NCI-H345 treated with DMSO at 0.1 percent for 48 hours (cell line): ENCODE measurements around the gene BCKDHB.
"Not testable (repeated sequence)": the region's sequence is repeated elsewhere in the genome, so short reads cannot be mapped to it uniquely, and the experiment has no call there.

Experiments
- DNase-seq: peaks from one replicate; lab custom pipeline; 2025; ENCODE audit not compliant: unreplicated experiment; lab: John Stamatoyannopoulos, UW

BCKDHB gene

DNA sequence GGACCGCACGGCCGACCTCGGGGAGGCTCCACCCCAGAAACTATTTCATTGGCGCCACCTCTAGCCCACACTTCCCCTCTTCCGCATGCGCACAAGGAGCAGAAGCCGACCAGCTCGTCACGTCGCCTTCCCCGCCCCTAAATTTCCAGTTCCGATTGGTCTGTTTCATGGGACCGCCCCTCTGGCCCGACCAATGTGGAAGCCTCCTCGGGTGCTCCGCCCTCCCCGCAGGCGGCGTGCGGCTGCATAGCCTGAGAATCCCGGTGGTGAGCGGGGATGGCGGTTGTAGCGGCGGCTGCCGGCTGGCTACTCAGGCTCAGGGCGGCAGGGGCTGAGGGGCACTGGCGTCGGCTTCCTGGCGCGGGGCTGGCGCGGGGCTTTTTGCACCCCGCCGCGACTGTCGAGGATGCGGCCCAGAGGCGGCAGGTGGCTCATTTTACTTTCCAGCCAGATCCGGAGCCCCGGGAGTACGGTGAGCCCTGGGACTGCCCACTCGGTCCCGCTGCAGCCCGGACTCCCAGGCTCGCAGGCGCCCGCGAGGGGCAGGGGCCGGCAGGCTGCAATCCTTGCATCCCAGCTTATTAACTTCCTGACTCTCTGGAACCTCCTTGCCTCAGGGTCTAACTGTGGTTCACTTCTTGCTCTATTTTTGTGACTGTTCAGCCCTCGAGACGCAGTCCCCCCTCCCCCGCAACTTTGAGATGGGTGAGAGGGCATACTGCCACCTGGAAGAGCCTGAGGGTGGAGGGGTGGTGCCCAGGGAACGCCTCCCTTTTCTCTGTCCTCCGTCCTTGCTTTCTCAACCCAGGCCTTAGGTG, at the start of gene BCKDHB:
Gene BCKDHB, plus strand, starts transcription at position 254 of the 818 bp plus-strand sequence. Its CDS starts 23 bp downstream, at position 277.
- DNase-seq = peak; percentile 97

DNA sequence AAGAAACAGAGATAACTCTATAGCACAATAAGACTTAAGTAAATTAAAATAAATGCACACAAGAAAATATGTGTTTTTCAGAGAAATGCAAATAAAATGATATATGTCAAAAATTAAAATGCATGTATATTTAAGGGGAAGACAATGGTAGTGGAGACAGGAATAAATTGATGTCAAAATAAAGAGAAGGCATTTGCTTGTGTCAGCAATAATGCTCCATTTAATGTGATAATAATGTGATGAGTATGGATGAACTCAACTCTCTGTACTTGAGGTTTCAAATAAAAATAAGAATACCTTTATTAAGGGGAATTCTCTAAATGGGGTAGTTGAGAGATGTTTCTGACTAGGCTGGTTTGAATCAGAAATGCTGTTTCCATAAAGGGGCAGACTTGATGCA, 45.7 kb upstream of the BCKDHB start:
- DNase-seq = no peak

GRCh38 chr6:80068146-80068545, 38.3 kb upstream of the BCKDHB start:
- not testable (repeated sequence) for DNase-seq

DNA sequence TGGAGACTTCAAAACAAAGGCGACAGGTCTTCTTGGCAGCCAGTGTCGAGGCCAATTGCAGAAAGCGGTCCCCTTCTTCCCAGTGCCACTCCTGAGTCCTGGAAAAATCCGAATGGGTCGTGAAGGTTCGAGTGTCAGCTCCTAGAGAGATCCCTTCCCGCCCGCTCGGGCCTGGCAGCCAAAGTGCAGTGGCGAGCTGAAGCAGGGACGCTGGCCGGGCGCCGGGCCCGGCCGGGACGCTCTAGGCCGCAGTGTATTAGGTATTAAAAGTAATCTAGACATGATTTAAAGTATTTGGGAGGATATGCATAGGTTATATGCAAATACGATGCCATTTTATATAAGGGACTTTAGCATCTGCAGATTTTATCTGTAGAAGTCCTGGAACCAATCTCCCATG, 36.0 kb upstream of the BCKDHB start:
- DNase-seq = not testable (repeated sequence)

GRCh38 chr6:80077067-80077466, 29.4 kb upstream of the BCKDHB start:
- DNase-seq = no peak

DNA sequence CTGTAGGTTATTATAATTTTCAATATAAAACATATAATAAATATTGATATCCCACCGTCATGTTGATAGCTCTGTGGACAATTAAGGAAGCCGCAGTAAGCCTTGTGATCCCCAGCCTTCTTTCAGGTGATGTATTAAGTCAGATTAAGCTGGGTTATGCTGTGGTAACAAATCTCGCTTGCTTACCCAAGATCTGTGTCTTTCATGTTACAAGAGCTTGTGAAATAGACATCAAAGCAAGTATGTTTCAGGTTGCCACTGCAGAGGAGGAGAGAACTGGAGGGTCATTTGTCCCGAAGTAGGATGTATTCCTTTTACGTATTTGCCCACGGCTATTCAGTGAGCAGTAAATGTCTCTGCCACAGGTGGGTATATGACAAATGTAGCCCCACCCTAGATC, 17.8 kb upstream of the BCKDHB start:
- no peak for DNase-seq

- DNase-seq = no peak
These were observed 15.0 kb upstream of the BCKDHB start for GRCh38 chr6:80091506-80091905.

DNA sequence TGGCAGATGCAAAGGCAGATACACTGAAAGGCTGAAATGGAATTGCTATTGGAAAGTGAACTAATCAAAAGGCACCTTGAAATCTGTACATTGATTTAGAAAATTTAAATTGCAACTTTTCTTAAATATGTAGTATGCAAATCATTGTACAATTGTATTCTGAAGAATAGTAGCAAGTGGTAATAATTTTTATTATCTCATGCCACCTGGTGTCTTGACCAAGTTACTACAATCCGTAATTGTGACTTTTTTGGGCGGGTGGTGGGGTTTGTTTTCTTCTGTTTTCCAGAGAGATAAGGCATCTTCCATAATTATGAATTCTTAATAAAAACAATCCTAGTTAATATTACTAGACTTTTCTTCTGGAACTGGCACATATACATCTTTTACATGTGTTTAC, 12.5 kb upstream of the BCKDHB start:
- no peak for DNase-seq

GRCh38 chr6:80095600-80095999, 10.9 kb upstream of the BCKDHB start:
- no peak for DNase-seq

GRCh38 chr6:80098392-80098791, 8.1 kb upstream of the BCKDHB start:
- DNase-seq = no peak

DNA sequence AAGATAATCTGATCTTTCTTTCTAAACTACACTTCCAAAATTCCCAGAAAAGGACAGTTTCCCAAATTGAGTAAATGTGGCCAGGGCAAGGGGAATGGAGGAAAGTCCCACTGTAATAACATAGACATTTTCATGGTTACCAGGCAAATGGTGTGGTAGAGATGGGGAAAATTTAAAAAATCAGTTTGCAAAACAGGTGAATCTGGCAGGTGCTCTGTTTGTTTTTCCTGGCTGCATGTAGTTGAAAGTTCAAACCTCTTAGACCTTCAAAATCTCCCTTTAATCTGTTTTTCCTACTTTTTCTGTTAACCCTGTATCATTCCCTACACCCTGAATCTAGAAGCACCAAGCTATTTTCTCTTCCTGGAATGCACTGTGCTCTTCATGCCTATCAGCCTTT, 2.0 kb upstream of the BCKDHB start:
- no peak for DNase-seq

GRCh38 chr6:80105972-80106417, 476 bp upstream of the BCKDHB start:
- DNase-seq = no peak

DNA sequence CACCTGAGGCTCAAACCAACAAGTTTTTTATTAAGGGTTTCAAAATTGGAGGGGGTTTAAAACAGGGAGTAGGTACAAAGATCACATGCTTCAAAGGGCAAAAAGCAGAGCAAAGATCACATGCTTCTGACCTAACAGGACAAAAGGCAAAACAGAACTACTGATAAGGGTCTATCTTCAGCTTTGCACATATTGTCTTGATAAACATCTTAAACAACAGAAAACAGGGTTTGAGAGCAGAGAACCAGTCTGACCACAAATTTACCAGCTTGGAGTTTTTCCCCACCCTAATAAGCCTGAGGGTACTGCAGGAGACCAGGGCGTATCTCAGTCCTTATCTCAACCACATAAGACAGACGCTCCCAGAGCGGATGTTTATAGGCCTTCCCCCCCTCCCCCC, 16.1 kb downstream of the BCKDHB start:
- DNase-seq = not testable (repeated sequence)

- DNase-seq = no peak
These were observed 20.3 kb downstream of the BCKDHB start for GRCh38 chr6:80126657-80127345.

- DNase-seq = no peak
These were observed 23.0 kb downstream of the BCKDHB start for GRCh38 chr6:80129485-80129884.

DNA sequence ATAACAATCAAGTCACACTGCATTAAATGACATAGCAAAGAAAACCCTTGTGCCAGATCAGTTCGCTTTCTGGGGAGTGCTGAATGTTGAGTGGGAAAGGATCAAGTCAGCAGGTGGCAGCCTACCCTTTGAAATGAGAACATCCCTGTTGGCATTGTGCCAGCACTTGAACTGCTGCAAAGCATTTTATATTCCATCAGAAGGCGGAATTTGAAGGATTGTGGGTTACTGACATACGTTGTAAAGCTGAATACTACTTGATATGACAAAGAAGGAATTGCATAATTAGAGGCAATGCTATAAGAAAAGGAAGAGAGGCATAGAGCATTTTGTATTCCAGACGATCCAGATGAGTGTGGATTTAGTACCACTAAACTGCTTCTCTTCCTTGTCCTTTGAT, 26.5 kb downstream of the BCKDHB start:
- DNase-seq = peak; percentile 69

- no peak for DNase-seq
These were observed 27.6 kb downstream of the BCKDHB start for GRCh38 chr6:80134065-80134464.

DNA sequence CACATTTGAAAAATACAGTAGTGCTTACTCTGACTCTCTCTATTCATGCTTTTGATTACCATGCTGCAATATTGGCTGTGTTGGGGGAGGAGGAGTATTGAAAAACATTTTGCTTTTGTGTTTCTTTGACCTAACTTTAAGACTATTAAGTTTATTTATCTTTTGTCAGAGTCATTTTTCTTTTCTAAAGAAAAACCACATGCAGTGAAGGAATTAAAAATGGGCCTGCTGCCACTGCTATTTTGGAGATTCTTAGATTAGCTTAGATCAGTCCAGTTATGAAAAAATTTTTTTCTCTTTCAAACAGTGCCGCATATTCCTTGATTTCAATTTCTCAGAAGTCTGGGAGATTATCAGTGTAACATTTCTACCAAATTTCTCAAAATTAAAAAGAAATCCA, 36.1 kb downstream of the BCKDHB start:
- DNase-seq = no peak

- no peak for DNase-seq
These were observed 37.0 kb downstream of the BCKDHB start for GRCh38 chr6:80143419-80143937.

DNA sequence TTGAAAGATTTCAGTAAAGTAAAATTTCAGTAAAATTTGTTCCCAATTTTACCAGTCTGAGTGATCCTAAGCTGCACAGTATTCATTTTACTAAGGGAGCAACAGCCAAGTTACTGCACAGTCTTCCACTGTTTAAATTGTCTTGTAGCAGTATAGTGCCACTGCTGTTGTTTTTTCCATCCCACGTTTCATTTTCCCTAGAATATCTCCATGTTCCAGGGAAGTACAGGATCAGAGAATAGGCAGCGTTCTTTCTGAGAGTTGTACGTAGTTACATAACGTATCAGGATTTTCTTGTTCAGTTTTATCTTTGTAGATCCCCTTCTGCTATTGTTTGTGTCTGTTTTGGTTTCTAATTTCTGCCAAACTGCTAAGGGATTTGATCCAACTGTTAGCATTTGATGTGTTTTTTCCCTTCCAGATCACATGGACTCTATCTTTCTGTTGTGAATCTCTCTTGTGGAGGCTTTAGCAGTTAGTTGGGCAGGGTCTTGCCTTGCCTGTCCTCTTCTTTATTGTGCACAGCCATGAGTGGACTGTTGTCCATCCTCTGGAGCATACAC, 38.4 kb downstream of the BCKDHB start:
- DNase-seq = no peak

DNA sequence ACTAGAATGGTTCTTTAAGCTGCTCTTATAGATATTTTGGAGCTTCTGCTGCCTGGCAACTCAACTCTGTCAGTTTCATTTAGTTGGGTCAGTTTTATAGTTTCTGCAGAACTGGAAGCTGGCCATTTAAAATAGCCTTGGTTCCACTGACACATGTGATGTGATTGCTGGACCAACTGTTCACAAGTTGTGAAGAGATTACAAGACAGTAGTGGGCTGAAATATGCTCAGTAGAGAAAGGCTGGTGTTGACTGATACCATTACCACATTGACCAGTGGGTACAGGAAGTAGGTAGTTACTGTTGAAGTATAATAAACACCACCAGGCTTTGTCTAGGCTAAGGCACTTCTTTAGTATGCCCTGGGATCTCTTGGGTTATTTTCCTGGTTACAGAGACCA, 39.0 kb downstream of the BCKDHB start:
- no peak for DNase-seq

DNA sequence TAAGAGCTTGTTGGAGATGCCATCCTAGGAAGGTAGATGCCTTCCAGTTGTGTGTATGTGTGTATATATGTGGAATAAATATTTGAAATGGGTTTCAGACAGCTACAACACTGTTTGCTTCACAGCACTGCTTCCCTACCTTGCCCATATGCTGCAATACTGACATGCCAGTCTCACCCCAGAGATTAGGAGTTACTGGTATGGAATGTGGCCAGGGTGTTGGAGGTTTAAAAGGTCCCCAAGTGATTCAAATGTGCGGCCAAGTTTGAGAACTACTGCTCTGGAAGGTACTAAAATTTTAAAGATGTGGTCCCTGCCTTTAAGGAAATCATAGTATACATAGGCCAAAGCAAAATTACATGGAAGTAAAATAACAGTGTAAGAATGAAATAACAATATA, 39.5 kb downstream of the BCKDHB start:
- no peak for DNase-seq
